Measurements from ENCODE around the gene CCDC12.

The CCDC12 gene

GRCh38 chr3:46942076-46942475 lies 34.5 kb downstream of the CCDC12 start:
- no peak for DNase-seq (ENCODE audit: low read depth in 4 of 4, low spot score in 1 of 4)

GRCh38 chr3:46939578-46940445 lies 36.7 kb downstream of the CCDC12 start:
- DNase-seq (ENCODE audit: low read depth in 4 of 4, low spot score in 1 of 4): no peak

GRCh38 chr3:46938118-46938517 lies 38.4 kb downstream of the CCDC12 start:
- DNase-seq (ENCODE audit: low read depth in 4 of 4, low spot score in 1 of 4): no peak

GRCh38 chr3:46936733-46937250 lies 39.8 kb downstream of the CCDC12 start:
- DNase-seq (ENCODE audit: low read depth in 4 of 4, low spot score in 1 of 4): no peak

GRCh38 chr3:46935989-46936558 lies 40.5 kb downstream of the CCDC12 start:
- no peak for DNase-seq (ENCODE audit: low read depth in 4 of 4, low spot score in 1 of 4)

- DNase-seq (ENCODE audit: low read depth in 4 of 4, low spot score in 1 of 4): no peak
These were observed 41.2 kb downstream of the CCDC12 start for GRCh38 chr3:46935168-46935858.

- DNase-seq (ENCODE audit: low read depth in 4 of 4, low spot score in 1 of 4): no peak
These were observed 41.9 kb downstream of the CCDC12 start for GRCh38 chr3:46934498-46935167.

GRCh38 chr3:46934072-46934471 lies 42.5 kb downstream of the CCDC12 start:
- DNase-seq (ENCODE audit: low read depth in 4 of 4, low spot score in 1 of 4): no peak

- DNase-seq (ENCODE audit: low read depth in 4 of 4, low spot score in 1 of 4): no peak
These were observed 43.3 kb downstream of the CCDC12 start for GRCh38 chr3:46933261-46933660.

GRCh38 chr3:46932455-46933225 lies 43.9 kb downstream of the CCDC12 start:
- no peak for DNase-seq (ENCODE audit: low read depth in 4 of 4, low spot score in 1 of 4)

GRCh38 chr3:46931631-46932331 lies 44.8 kb downstream of the CCDC12 start:
- no peak for DNase-seq (ENCODE audit: low read depth in 4 of 4, low spot score in 1 of 4)

GRCh38 chr3:46930945-46931403 lies 45.6 kb downstream of the CCDC12 start:
- no peak for DNase-seq (ENCODE audit: low read depth in 4 of 4, low spot score in 1 of 4)

- no peak for DNase-seq (ENCODE audit: low read depth in 4 of 4, low spot score in 1 of 4)
These were observed 46.2 kb downstream of the CCDC12 start for GRCh38 chr3:46930166-46930944.

- DNase-seq (ENCODE audit: low read depth in 4 of 4, low spot score in 1 of 4): no peak
These were observed 47.2 kb downstream of the CCDC12 start for GRCh38 chr3:46929324-46929723.

GRCh38 chr3:46928282-46928681 lies 48.3 kb downstream of the CCDC12 start:
- no peak for DNase-seq (ENCODE audit: low read depth in 4 of 4, low spot score in 1 of 4)

- no peak for DNase-seq (ENCODE audit: low read depth in 4 of 4, low spot score in 1 of 4)
These were observed 48.8 kb downstream of the CCDC12 start for GRCh38 chr3:46927718-46928073.

GRCh38 chr3:46926871-46927717 lies 49.5 kb downstream of the CCDC12 start:
- no peak for DNase-seq (ENCODE audit: low read depth in 4 of 4, low spot score in 1 of 4)

- no peak for DNase-seq (ENCODE audit: low read depth in 4 of 4, low spot score in 1 of 4)
These were observed 50.1 kb downstream of the CCDC12 start for GRCh38 chr3:46926447-46926846.

Data from stimulated activated CD4-positive, alpha-beta T cell treated with anti-CD3 and anti-CD28 coated beads, Interleukin-1b, Interleukin-23, amount 100 ng/mL, for 24 hours (primary cell).